ENCODE data around the gene CYP27C1. TPM values are rescaled to one million over a fixed set of nuclear protein-coding genes. Genes with fewer than 3 reads are reported as not detected.
A peak's percentile ranks its signal among the peaks of the same experiment; 100 is the strongest.

The CYP27C1 gene
- total and polyA plus RNA-seq, 7 donors, result 0.01 to 0.21 (median 0.11) TPM; not detected in 1

- Histone ChIP-seq H3K27ac (peak overlapping the region; percentile 96), H3K27me3 (ENCODE audit: insufficient read depth in 3 of 3, low read length in 2 of 3) (no peaks in the 10 kb centered on the region), H3K4me3 (peak overlapping the region; percentile 1), H3K36me3 (ENCODE audit: insufficient read depth in 1 of 2, low read depth in 1 of 2) (no peaks in the 10 kb centered on the region), H3K9me3 (no peaks in the 10 kb centered on the region), H3K4me1 (peaks cover 56% of the 10 kb centered on the region)
- TF ChIP-seq CTCF (IDR thresholded peaks at IDR 0.05), result no peak
- WGBS, 3 donors, result 0% methylated on average over 1 of the region's 1 CpG
- ATAC-seq (peak; percentile 75 to 82 (median 78)), DNase-seq (peak; percentile 40 to 72)
- intact Hi-C loops (cut with DNase I), result loop anchor here in 1 of 2 donors (2.0 kb wide), 1 partner anchor 39 kb away; the partner anchor contains the start of gene BIN1
Observed at GRCh38 chr2:127145280-127145895, 74.7 kb downstream of the CYP27C1 start.

- Histone ChIP-seq H3K4me3 (no peak overlapping the region), H3K9me3 (no peaks in the 10 kb centered on the region), H3K4me1 (peaks cover 54% of the 10 kb centered on the region), H3K27ac (peak overlapping the region; percentile 96), H3K36me3 (ENCODE audit: insufficient read depth in 1 of 2, low read depth in 1 of 2) (no peaks in the 10 kb centered on the region), H3K27me3 (ENCODE audit: insufficient read depth in 3 of 3, low read length in 2 of 3) (no peaks in the 10 kb centered on the region)
- ATAC-seq (peak; percentile 38 to 61 (median 58)), DNase-seq (no peak)
- 30 to 61% (median 41%) methylated on average over 11 of the region's 11 CpGs for WGBS, 3 donors
- intact Hi-C loops (cut with DNase I), result loop anchor here (2.0 to 5.0 kb wide), 2 partner anchors 37 kb away; partner anchors contain the start of gene BIN1 (in 2 of the 2)
- peak; percentile 30 for TF ChIP-seq CTCF (IDR thresholded peaks at IDR 0.05)
Observed at GRCh38 chr2:127143841-127144782, 76.0 kb downstream of the CYP27C1 start.

GRCh38 chr2:127142663-127143630 is 77.2 kb downstream of the CYP27C1 start:
- Histone ChIP-seq H3K36me3 (ENCODE audit: insufficient read depth in 1 of 2, low read depth in 1 of 2) (no peaks in the 10 kb centered on the region), H3K9me3 (no peaks in the 10 kb centered on the region), H3K4me3 (no peak overlapping the region), H3K27me3 (ENCODE audit: insufficient read depth in 3 of 3, low read length in 2 of 3) (no peaks in the 10 kb centered on the region), H3K27ac (peak overlapping the region; percentile 96), H3K4me1 (peaks cover 48% of the 10 kb centered on the region)
- WGBS, 3 donors, result 77 to 86% (median 84%) methylated on average over 4 of the region's 4 CpGs
- no peak for DNase-seq
- ATAC-seq, result no peak
- TF ChIP-seq CTCF (IDR thresholded peaks at IDR 0.05), result no peak
- intact Hi-C loops (cut with DNase I), result loop anchor here in 1 of 2 donors (5.0 kb wide), 1 partner anchor 36 kb away; the partner anchor contains the start of gene BIN1

- Histone ChIP-seq H3K4me1 (peaks cover 35% of the 10 kb centered on the region), H3K36me3 (ENCODE audit: insufficient read depth in 1 of 2, low read depth in 1 of 2) (no peaks in the 10 kb centered on the region), H3K27ac (no peak overlapping the region), H3K9me3 (no peaks in the 10 kb centered on the region), H3K4me3 (no peak overlapping the region), H3K27me3 (ENCODE audit: insufficient read depth in 3 of 3, low read length in 2 of 3) (no peaks in the 10 kb centered on the region)
- ATAC-seq (no peak), DNase-seq (no peak)
- TF ChIP-seq CTCF (IDR thresholded peaks at IDR 0.05), result no peak
- intact Hi-C loops (cut with DNase I), result loop anchor here in 1 of 2 donors (5.0 kb wide), 1 partner anchor 33 kb away; the partner anchor contains the start of gene BIN1
- WGBS, 3 donors, result 61 to 84% (median 76%) methylated on average over 13 of the region's 13 CpGs
Observed at GRCh38 chr2:127140538-127140937, 79.6 kb downstream of the CYP27C1 start.

Measured in psoas muscle (tissue), 8 donors.